HepG2 (cell line): ENCODE measurements around the gene CDK5RAP2. TPM values are rescaled to one million over a fixed set of nuclear protein-coding genes. Genes with fewer than 3 reads are reported as not detected.

ENCODE experiments used
- ATAC-seq: fragments of 200-7000 bp; cut with Tn5 transposase; 3 replicates; pipeline ENCODE4 v1.9.1; 2020; ENCODE audit warnings: mild to moderate bottlenecking, moderate library complexity
- BruUV-seq: library from RNA; stranded (reverse); fragments of 400-500 nt; replicated peaks from 2 replicates; lab custom pipeline; 2021; lab: Mats Ljungman, UMichigan
- CTCF ChIA-PET: fragments of 300-600 bp; formaldehyde crosslinking; extraction: SDS; loops from one replicate; lab custom pipeline; 2021; ENCODE audit warnings: low total read pairs, inconsistent platforms, low intra/inter-chr PET ratio; lab: Yijun Ruan, JAX
- POLR2A ChIA-PET: fragments of 350-600 bp; sonication (Branson Sonifier 250); formaldehyde crosslinking; loops from one replicate; lab custom pipeline; 2020; ENCODE audit warnings: antibody characterized with exemption, inconsistent platforms; lab: Yijun Ruan, JAX
- DNase-seq: peaks from one replicate; pipeline ENCODE4 v3.0.0-alpha.2; 2015; ENCODE audit warnings: low spot score
- FAIRE-seq: peaks from 3 replicates; lab custom pipeline; 2011; peaks lifted over from hg19 to GRCh38; lab: Jason Lieb, UNC
- H2AFZ ChIP-seq: one replicate; pipeline ENCODE4 v1.6.1; 2011; ENCODE audit warnings: low read length, inconsistent platforms
- H3K27ac ChIP-seq: fragments of 300-600 bp; 3 replicates; pipeline ENCODE4 v1.8.0; 2011; ENCODE audit warnings: mixed run types, mild to moderate bottlenecking, mixed read lengths, low read length, inconsistent platforms; ENCODE audit not compliant: insufficient read depth; ENCODE audit errors: extremely low read length
- H3K27me3 ChIP-seq, 2 experiments: fragments of 200-600 bp in 1 of 2; 2 replicates in 1 of 2; 3 replicates in 1 of 2; pipeline versions ENCODE4 v1.6.0 to v1.8.0; 2011; ENCODE audit warnings: low read length in 2 of 2, mild to moderate bottlenecking in 2 of 2, moderate library complexity in 2 of 2, inconsistent platforms in 1 of 2; ENCODE audit not compliant: insufficient read depth in 2 of 2, control insufficient read depth in 1 of 2
- H3K36me3 ChIP-seq, 2 experiments: fragments of 200-600 bp in 1 of 2; replicated peaks in 1 of 2; 2 replicates in 1 of 2; 3 replicates in 1 of 2; pipeline versions ENCODE4 v1.5.1 to v1.8.0; 2011; ENCODE audit warnings: low read length in 2 of 2, inconsistent platforms in 1 of 2; ENCODE audit not compliant: insufficient read depth in 2 of 2, control insufficient read depth in 1 of 2
- H3K4me1 ChIP-seq: 2 replicates; pipeline ENCODE4 v1.5.1; 2012; ENCODE audit warnings: low read length, inconsistent platforms; ENCODE audit not compliant: insufficient read depth
- H3K4me2 ChIP-seq: 2 replicates; pipeline ENCODE4 v1.6.0; 2011; ENCODE audit warnings: low read depth, low read length, inconsistent platforms
- H3K4me3 ChIP-seq, 3 experiments: fragments of 200-600 bp in 1 of 3; sonication (generic), shearing (Covaris generic) in 1 of 3; replicated peaks in 1 of 3; 2 replicates each; pipeline ENCODE4 v1.5.1; 2011 to 2016; ENCODE audit warnings: low read length in 3 of 3, inconsistent platforms in 2 of 3, low read depth in 2 of 3, mild to moderate bottlenecking in 2 of 3, control low read depth in 1 of 3, mixed read lengths in 1 of 3; ENCODE audit not compliant: insufficient read depth in 1 of 3
- H3K79me2 ChIP-seq: one replicate; pipeline ENCODE4 v1.6.1; 2011; ENCODE audit warnings: low read length, inconsistent platforms; ENCODE audit not compliant: insufficient read depth
- H3K9ac ChIP-seq: 2 replicates; pipeline ENCODE4 v1.6.0; 2011; ENCODE audit warnings: mild to moderate bottlenecking, low read depth, low read length, inconsistent platforms; ENCODE audit not compliant: insufficient read depth
- H3K9me3 ChIP-seq: 2 replicates; pipeline ENCODE4 v1.5.1; 2012; ENCODE audit warnings: mild to moderate bottlenecking, low read length
- H4K20me1 ChIP-seq: 2 replicates; pipeline ENCODE4 v1.6.0; 2011; ENCODE audit warnings: inconsistent platforms, mild to moderate bottlenecking, low read length, moderate library complexity; ENCODE audit not compliant: insufficient read depth
- ARHGAP35 ChIP-seq: sonication (generic); formaldehyde crosslinking; IDR thresholded peaks from 2 replicates; pipeline ENCODE4 v1.9.0; 2022; ENCODE audit warnings: mild to moderate bottlenecking, inconsistent platforms, moderate library complexity, missing genetic modification reagents, borderline replicate concordance
- ATAD3A ChIP-seq: sonication (generic); formaldehyde crosslinking; IDR thresholded peaks from 2 replicates; pipeline ENCODE4 v1.4.0; 2020; ENCODE audit warnings: missing genetic modification reagents
- FOXO1 ChIP-seq: sonication (generic); formaldehyde crosslinking; IDR thresholded peaks from 2 replicates; pipeline ENCODE4 v1.4.0; 2020; ENCODE audit warnings: missing genetic modification reagents
- GABPA ChIP-seq, 2 experiments: IDR thresholded peaks; 2 replicates each; pipeline ENCODE4 v1.6.1; 2011 to 2016; ENCODE audit warnings: low read depth in 2 of 2, low read length in 1 of 2, missing biosample characterization in 1 of 2, missing genetic modification characterization in 1 of 2
- GATAD2A ChIP-seq: IDR thresholded peaks from 2 replicates; pipeline ENCODE4 v1.6.1; 2016
- NONO ChIP-seq, 2 experiments: fragments of 450-650 bp in 1 of 2; sonication (generic) in 1 of 2; formaldehyde crosslinking in 1 of 2; IDR thresholded peaks in 1 of 2; conservative IDR thresholded peaks in 1 of 2; 2 replicates each; pipeline versions ENCODE4 v1.6.1 to v1.8.0; 2017 to 2022; ENCODE audit warnings: mild to moderate bottlenecking in 1 of 2, missing genetic modification reagents in 1 of 2, moderate library complexity in 1 of 2
- SNRNP70 ChIP-seq: fragments of 200-400 bp; formaldehyde crosslinking; IDR thresholded peaks from 2 replicates; pipeline ENCODE4 v1.6.1; 2017; ENCODE audit warnings: mild to moderate bottlenecking, low read depth, low read length, moderate library complexity
- ZNF83 ChIP-seq: sonication (generic); formaldehyde crosslinking; IDR thresholded peaks from 2 replicates; pipeline ENCODE4 v1.4.0; 2020; ENCODE audit warnings: missing genetic modification reagents, mild to moderate bottlenecking, borderline replicate concordance
- ZNF839 ChIP-seq: sonication (generic); formaldehyde crosslinking; IDR thresholded peaks from 2 replicates; pipeline ENCODE4 v1.4.0; 2020; ENCODE audit warnings: missing genetic modification reagents, mild to moderate bottlenecking, borderline replicate concordance
- in situ Hi-C: cut with HindIII; loops from 2 replicates; pipeline ENCODE4 v1.10.0; 2017; ENCODE audit warnings: low pct_unique_long_range_greater_than_20kb; ENCODE audit not compliant: extremely low pct_ligation_motif_present
- intact Hi-C: fragments of 100-400 bp; cut with micrococcal nuclease; formaldehyde crosslinking; loops from one replicate; pipeline ENCODE4 v1.10.0; 2022; ENCODE audit not compliant: unreplicated experiment
- polyA plus RNA-seq, 8 experiments: library from polyadenylated mRNA; depleted of rRNA in 3 of 8; stranded (reverse) in 7 of 8; unstranded in 1 of 8; fragments of >200 nt; fragmentation: Illumina TruSeq in 4 of 8; extraction: Trizol in 4 of 8; gene quantifications; 2 replicates each; pipeline versions ENCODE4 v1.2.1 to v1.2.3, GENCODE V29; 2011 to 2016; ENCODE audit warnings: low read depth in 4 of 8, missing spikeins in 1 of 8, mixed read lengths in 1 of 8; ENCODE audit not compliant: insufficient read depth in 1 of 8
- total RNA-seq, 5 experiments: library from RNA; depleted of rRNA; stranded (reverse); fragments of >200 nt; fragmentation: Illumina TruSeq; extraction: Trizol; gene quantifications; 2 replicates each; pipeline ENCODE4 v1.2.3, GENCODE V29; 2016; ENCODE audit warnings: low read depth in 1 of 5
- TF ChIP-seq, protein P1 (sequence below): sonication (generic); formaldehyde crosslinking; IDR thresholded peaks from 2 replicates; pipeline ENCODE4 v1.9.0; 2021; ENCODE audit warnings: missing genetic modification reagents, mild to moderate bottlenecking, borderline replicate concordance
- TF ChIP-seq, protein P2 (sequence below): IDR thresholded peaks from 2 replicates; pipeline ENCODE4 v1.6.1; 2016; ENCODE audit warnings: low read depth
- TF ChIP-seq, protein P3 (sequence below): sonication (generic); formaldehyde crosslinking; IDR thresholded peaks from 2 replicates; pipeline ENCODE4 v1.4.0; 2020; ENCODE audit warnings: missing genetic modification reagents, mild to moderate bottlenecking, borderline replicate concordance
- TF ChIP-seq, protein P4 (sequence below), 2 experiments: sonication (generic) in 1 of 2; formaldehyde crosslinking in 1 of 2; IDR thresholded peaks; 2 replicates each; pipeline versions ENCODE4 v1.4.0 to v1.6.1; 2018 to 2020; ENCODE audit warnings: missing genetic modification reagents in 2 of 2, borderline replicate concordance in 1 of 2, low read depth in 1 of 2, mild to moderate bottlenecking in 1 of 2, missing biosample characterization in 1 of 2
- TF ChIP-seq, protein P5 (sequence below): conservative IDR thresholded peaks from 2 replicates; pipeline ENCODE4 v1.6.1; 2018; ENCODE audit warnings: missing genetic modification reagents

Gene CDK5RAP2
- total and polyA plus RNA-seq, 2 of the 13 experiments (the other 11 are each of a cell fraction or from before 2014, with no cell fraction given): 31.8 to 42.2 TPM

DNA sequence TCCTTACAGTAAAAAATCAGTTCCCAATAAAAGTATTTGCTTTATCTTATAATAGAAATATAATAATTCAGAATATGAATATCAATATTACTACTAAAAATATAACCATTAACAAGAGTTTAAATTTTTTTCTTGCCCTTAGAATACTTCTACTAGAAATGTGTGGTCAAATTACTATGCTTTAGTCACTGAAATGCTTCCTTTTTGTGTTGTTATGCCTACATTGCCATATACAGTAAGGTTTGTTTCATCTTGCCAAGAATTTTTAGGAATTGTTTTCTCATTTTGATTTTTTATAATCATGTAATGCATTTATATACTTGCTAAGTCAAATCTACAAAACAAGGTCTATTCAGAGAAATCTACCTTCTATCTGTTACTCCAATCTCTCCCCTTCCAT lies 181.7 kb downstream of the CDK5RAP2 start:
- intact Hi-C loops (no loop called here), in situ Hi-C loops (no loop called here)
- no peak for FAIRE-seq
- DNase-seq: no peak
- ChIA-PET CTCF (no interaction called here), POLR2A (no interaction called here)
- Histone ChIP-seq H3K36me3 (peaks cover 44 to 80% of the 10 kb centered on the region in 2 experiments), H3K9ac (no peak overlapping the region), H3K27me3 (no peaks in the 10 kb centered on the region), H3K4me1 (peaks cover 27% of the 10 kb centered on the region), H4K20me1 (no peaks in the 10 kb centered on the region), H3K9me3 (no peaks in the 10 kb centered on the region), H3K4me3 (no peak overlapping the region), H3K27ac (no peak overlapping the region), H2AFZ (no peak overlapping the region), H3K4me2 (no peak overlapping the region), H3K79me2 (no peaks in the 10 kb centered on the region)
- no TSS peak for BruUV-seq
- no peak for ATAC-seq
- TF ChIP-seq, protein P1, sequence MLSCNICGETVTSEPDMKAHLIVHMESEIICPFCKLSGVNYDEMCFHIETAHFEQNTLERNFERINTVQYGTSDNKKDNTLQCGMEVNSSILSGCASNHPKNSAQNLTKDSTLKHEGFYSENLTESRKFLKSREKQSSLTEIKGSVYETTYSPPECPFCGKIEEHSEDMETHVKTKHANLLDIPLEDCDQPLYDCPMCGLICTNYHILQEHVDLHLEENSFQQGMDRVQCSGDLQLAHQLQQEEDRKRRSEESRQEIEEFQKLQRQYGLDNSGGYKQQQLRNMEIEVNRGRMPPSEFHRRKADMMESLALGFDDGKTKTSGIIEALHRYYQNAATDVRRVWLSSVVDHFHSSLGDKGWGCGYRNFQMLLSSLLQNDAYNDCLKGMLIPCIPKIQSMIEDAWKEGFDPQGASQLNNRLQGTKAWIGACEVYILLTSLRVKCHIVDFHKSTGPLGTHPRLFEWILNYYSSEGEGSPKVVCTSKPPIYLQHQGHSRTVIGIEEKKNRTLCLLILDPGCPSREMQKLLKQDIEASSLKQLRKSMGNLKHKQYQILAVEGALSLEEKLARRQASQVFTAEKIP: no peak
- TF ChIP-seq SNRNP70 (no peak), ZNF839 (CRISPR knock-in tag) (no peak), NONO (IDR thresholded peaks at IDR 0.05) (no peak), NONO (CRISPR knock-in tag; conservative IDR thresholded peaks at IDR 0.05) (no peak), ARHGAP35 (no peak), GATAD2A (no peak), GABPA (IDR thresholded peaks at IDR 0.05; ENCODE audit: low read depth, low read length) (no peak), GABPA (CRISPR knock-in tag; IDR thresholded peaks at IDR 0.05; ENCODE audit: low read depth) (no peak), ATAD3A (CRISPR knock-in tag) (no peak), ZNF83 (CRISPR knock-in tag) (no peak), FOXO1 (CRISPR knock-in tag) (no peak)
- TF ChIP-seq, protein P2, sequence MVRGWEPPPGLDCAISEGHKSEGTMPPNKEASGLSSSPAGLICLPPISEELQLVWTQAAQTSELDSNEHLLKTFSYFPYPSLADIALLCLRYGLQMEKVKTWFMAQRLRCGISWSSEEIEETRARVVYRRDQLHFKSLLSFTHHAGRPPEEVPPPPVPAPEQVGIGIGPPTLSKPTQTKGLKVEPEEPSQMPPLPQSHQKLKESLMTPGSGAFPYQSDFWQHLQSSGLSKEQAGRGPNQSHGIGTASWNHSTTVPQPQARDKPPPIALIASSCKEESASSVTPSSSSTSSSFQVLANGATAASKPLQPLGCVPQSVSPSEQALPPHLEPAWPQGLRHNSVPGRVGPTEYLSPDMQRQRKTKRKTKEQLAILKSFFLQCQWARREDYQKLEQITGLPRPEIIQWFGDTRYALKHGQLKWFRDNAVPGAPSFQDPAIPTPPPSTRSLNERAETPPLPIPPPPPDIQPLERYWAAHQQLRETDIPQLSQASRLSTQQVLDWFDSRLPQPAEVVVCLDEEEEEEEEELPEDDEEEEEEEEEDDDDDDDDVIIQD: no peak
- TF ChIP-seq, protein P3, sequence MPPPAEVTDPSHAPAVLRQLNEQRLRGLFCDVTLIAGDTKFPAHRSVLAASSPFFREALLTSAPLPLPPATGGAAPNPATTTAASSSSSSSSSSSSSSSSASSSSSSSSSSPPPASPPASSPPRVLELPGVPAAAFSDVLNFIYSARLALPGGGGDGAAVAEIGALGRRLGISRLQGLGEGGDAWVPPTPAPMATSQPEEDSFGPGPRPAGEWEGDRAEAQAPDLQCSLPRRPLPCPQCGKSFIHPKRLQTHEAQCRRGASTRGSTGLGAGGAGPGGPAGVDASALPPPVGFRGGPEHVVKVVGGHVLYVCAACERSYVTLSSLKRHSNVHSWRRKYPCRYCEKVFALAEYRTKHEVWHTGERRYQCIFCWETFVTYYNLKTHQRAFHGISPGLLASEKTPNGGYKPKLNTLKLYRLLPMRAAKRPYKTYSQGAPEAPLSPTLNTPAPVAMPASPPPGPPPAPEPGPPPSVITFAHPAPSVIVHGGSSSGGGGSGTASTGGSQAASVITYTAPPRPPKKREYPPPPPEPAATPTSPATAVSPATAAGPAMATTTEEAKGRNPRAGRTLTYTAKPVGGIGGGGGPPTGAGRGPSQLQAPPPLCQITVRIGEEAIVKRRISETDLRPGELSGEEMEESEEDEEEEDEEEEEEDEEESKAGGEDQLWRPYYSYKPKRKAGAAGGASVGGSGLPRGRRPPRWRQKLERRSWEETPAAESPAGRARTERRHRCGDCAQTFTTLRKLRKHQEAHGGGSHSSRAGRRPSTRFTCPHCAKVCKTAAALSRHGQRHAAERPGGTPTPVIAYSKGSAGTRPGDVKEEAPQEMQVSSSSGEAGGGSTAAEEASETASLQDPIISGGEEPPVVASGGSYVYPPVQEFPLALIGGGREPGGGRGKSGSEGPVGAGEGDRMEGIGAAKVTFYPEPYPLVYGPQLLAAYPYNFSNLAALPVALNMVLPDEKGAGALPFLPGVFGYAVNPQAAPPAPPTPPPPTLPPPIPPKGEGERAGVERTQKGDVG: no peak
- TF ChIP-seq, protein P4, sequence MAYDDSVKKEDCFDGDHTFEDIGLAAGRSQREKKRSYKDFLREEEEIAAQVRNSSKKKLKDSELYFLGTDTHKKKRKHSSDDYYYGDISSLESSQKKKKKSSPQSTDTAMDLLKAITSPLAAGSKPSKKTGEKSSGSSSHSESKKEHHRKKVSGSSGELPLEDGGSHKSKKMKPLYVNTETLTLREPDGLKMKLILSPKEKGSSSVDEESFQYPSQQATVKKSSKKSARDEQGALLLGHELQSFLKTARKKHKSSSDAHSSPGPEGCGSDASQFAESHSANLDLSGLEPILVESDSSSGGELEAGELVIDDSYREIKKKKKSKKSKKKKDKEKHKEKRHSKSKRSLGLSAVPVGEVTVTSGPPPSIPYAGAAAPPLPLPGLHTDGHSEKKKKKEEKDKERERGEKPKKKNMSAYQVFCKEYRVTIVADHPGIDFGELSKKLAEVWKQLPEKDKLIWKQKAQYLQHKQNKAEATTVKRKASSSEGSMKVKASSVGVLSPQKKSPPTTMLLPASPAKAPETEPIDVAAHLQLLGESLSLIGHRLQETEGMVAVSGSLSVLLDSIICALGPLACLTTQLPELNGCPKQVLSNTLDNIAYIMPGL (CRISPR knock-in tag; IDR thresholded peaks at IDR 0.05; ENCODE audit: borderline replicate concordance in 1 of 2, low read depth in 1 of 2): no peak
- TF ChIP-seq, protein P5, sequence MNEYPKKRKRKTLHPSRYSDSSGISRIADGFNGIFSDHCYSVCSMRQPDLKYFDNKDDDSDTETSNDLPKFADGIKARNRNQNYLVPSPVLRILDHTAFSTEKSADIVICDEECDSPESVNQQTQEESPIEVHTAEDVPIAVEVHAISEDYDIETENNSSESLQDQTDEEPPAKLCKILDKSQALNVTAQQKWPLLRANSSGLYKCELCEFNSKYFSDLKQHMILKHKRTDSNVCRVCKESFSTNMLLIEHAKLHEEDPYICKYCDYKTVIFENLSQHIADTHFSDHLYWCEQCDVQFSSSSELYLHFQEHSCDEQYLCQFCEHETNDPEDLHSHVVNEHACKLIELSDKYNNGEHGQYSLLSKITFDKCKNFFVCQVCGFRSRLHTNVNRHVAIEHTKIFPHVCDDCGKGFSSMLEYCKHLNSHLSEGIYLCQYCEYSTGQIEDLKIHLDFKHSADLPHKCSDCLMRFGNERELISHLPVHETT (CRISPR knock-in tag): no peak
